Stimulated activated CD8-positive, alpha-beta memory T cell treated with anti-CD3 and anti-CD28 coated beads, Interleukin-2, amount 100 ng/mL, for 1 hour (primary cell): ENCODE data around the gene OLFML2A.

ENCODE experiments used
- DNase-seq, 2 donors: peaks; one replicate each; pipeline ENCODE4 v3.0.0-alpha.2; 2020; ENCODE audit warnings: low read depth in 2 of 2

OLFML2A gene

GRCh38 chr9:124778575-124779367, 1.8 kb downstream of the OLFML2A start:
- no peak for DNase-seq

GRCh38 chr9:124779368-124780059, 2.6 kb downstream of the OLFML2A start:
- DNase-seq: no peak

- no peak for DNase-seq
Observed at GRCh38 chr9:124780060-124780756, 3.3 kb downstream of the OLFML2A start.

GRCh38 chr9:124780757-124781151, 3.8 kb downstream of the OLFML2A start:
- no peak for DNase-seq

GRCh38 chr9:124781967-124782660, 5.2 kb downstream of the OLFML2A start:
- DNase-seq: no peak

GRCh38 chr9:124782661-124783574, 6.0 kb downstream of the OLFML2A start:
- no peak for DNase-seq

- DNase-seq: no peak
Observed at GRCh38 chr9:124783830-124784229, 6.9 kb downstream of the OLFML2A start.

- DNase-seq: no peak
Observed at GRCh38 chr9:124784509-124784908, 7.6 kb downstream of the OLFML2A start.

- DNase-seq: no peak
Observed at GRCh38 chr9:124786881-124787573, 10.1 kb downstream of the OLFML2A start.

GRCh38 chr9:124788542-124789217, 11.7 kb downstream of the OLFML2A start:
- DNase-seq: no peak

GRCh38 chr9:124789531-124789930, 12.6 kb downstream of the OLFML2A start:
- DNase-seq: no peak

GRCh38 chr9:124790301-124790700, 13.4 kb downstream of the OLFML2A start:
- no peak for DNase-seq

- DNase-seq: no peak
Observed at GRCh38 chr9:124790801-124791505, 14.0 kb downstream of the OLFML2A start.

GRCh38 chr9:124792257-124793014, 15.5 kb downstream of the OLFML2A start:
- no peak for DNase-seq

- DNase-seq: no peak
Observed at GRCh38 chr9:124793015-124793541, 16.1 kb downstream of the OLFML2A start.

- DNase-seq: no peak
Observed at GRCh38 chr9:124794902-124795491, 18.1 kb downstream of the OLFML2A start.

- DNase-seq: no peak
Observed at GRCh38 chr9:124795881-124796431, 19.0 kb downstream of the OLFML2A start.
